ENCODE results near the gene REEP1. TPM values are rescaled to one million over a fixed set of nuclear protein-coding genes. Genes with fewer than 3 reads are reported as not detected.

The REEP1 gene
- polyA plus RNA-seq, 2 of the 4 experiments (the other 2 are of a cell fraction) = 0.30 to 0.45 TPM

GRCh38 chr2:86280191-86280667 is 57.2 kb downstream of the REEP1 start:
- WGBS (ENCODE audit: missing lambda C conversion rate) = 69% methylated on average over 5 of the region's 5 CpGs
- ATAC-seq (no peak), DNase-seq (ENCODE audit: low read depth in 1 of 2, low spot score in 1 of 2) (no peak), FAIRE-seq (no peak)
- TF ChIP-seq NR3C1 (IDR thresholded peaks at IDR 0.05) (no peak), CHD2 (IDR thresholded peaks at IDR 0.05; ENCODE audit: low read length, partially characterized antibody) (no peak), NFE2L2 (conservative IDR thresholded peaks at IDR 0.05; ENCODE audit: low read length) (no peak), MAX (IDR thresholded peaks at IDR 0.05) (no peak), PHF8 (IDR thresholded peaks at IDR 0.05; ENCODE audit: borderline replicate concordance, low read depth) (no peak), HOXB5 (CRISPR knock-in tag; IDR thresholded peaks at IDR 0.05) (no peak), RNF2 (IDR thresholded peaks at IDR 0.05; ENCODE audit: borderline replicate concordance, low read depth) (no peak), SMC3 (IDR thresholded peaks at IDR 0.05) (no peak), FOSL2 (IDR thresholded peaks at IDR 0.05) (no peak), FOSL2 (CRISPR knock-in tag; IDR thresholded peaks at IDR 0.05) (no peak), ESRRA (IDR thresholded peaks at IDR 0.05; ENCODE audit: borderline replicate concordance, low read length) (no peak), CHD4 (IDR thresholded peaks at IDR 0.05; ENCODE audit: borderline replicate concordance) (no peak)
- TF ChIP-seq, protein P1, sequence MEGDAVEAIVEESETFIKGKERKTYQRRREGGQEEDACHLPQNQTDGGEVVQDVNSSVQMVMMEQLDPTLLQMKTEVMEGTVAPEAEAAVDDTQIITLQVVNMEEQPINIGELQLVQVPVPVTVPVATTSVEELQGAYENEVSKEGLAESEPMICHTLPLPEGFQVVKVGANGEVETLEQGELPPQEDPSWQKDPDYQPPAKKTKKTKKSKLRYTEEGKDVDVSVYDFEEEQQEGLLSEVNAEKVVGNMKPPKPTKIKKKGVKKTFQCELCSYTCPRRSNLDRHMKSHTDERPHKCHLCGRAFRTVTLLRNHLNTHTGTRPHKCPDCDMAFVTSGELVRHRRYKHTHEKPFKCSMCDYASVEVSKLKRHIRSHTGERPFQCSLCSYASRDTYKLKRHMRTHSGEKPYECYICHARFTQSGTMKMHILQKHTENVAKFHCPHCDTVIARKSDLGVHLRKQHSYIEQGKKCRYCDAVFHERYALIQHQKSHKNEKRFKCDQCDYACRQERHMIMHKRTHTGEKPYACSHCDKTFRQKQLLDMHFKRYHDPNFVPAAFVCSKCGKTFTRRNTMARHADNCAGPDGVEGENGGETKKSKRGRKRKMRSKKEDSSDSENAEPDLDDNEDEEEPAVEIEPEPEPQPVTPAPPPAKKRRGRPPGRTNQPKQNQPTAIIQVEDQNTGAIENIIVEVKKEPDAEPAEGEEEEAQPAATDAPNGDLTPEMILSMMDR (IDR thresholded peaks at IDR 0.05) = no peak
- TF ChIP-seq, protein P2, sequence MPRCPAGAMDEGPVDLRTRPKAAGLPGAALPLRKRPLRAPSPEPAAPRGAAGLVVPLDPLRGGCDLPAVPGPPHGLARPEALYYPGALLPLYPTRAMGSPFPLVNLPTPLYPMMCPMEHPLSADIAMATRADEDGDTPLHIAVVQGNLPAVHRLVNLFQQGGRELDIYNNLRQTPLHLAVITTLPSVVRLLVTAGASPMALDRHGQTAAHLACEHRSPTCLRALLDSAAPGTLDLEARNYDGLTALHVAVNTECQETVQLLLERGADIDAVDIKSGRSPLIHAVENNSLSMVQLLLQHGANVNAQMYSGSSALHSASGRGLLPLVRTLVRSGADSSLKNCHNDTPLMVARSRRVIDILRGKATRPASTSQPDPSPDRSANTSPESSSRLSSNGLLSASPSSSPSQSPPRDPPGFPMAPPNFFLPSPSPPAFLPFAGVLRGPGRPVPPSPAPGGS (IDR thresholded peaks at IDR 0.05) = no peak
- Histone ChIP-seq H3K4me2 (no peak overlapping the region), H3K27ac (no peak overlapping the region), H3K4me3 (no peak overlapping the region), H3K4me1 (peaks cover 1% of the 10 kb centered on the region; the same call in 2 of the 3 replicates), H3K9me3 (no peaks in the 10 kb centered on the region)
- CTCF ChIA-PET = interaction anchor here (2.3 kb wide), 1 partner anchor 19 kb away, joined by 5 read pairs; no protein-coding TSS in a partner anchor
- POLR2A ChIA-PET = no interaction called here

- TF ChIP-seq HOXB5 (CRISPR knock-in tag; IDR thresholded peaks at IDR 0.05) (no peak), MAX (IDR thresholded peaks at IDR 0.05) (no peak), RNF2 (IDR thresholded peaks at IDR 0.05; ENCODE audit: borderline replicate concordance, low read depth) (no peak), JUN (IDR thresholded peaks at IDR 0.05) (no peak), RAD21 (conservative IDR thresholded peaks at IDR 0.05 in 1 of 2, IDR thresholded peaks at IDR 0.05 in 1 of 2) (no peak), GATA3 (IDR thresholded peaks at IDR 0.05; ENCODE audit: borderline replicate concordance) (no peak), CHD4 (IDR thresholded peaks at IDR 0.05; ENCODE audit: borderline replicate concordance) (no peak), PBX3 (IDR thresholded peaks at IDR 0.05) (no peak), FOSB (CRISPR knock-in tag; IDR thresholded peaks at IDR 0.05) (no peak), ZSCAN20 (CRISPR knock-in tag; IDR thresholded peaks at IDR 0.05) (no peak), HES2 (IDR thresholded peaks at IDR 0.05) (no peak), HOXA7 (CRISPR knock-in tag; IDR thresholded peaks at IDR 0.05) (no peak), HOXB13 (CRISPR knock-in tag; IDR thresholded peaks at IDR 0.05; ENCODE audit: low read depth) (no peak), FOSL2 (IDR thresholded peaks at IDR 0.05) (no peak), FOSL2 (CRISPR knock-in tag; IDR thresholded peaks at IDR 0.05) (no peak), NPAS2 (CRISPR knock-in tag; IDR thresholded peaks at IDR 0.05; ENCODE audit: borderline replicate concordance) (no peak), CBX8 (IDR thresholded peaks at IDR 0.05) (no peak), POLR2AphosphoS2 (conservative IDR thresholded peaks at IDR 0.05; ENCODE audit: low read length) (no peak)
- TF ChIP-seq, protein P3, sequence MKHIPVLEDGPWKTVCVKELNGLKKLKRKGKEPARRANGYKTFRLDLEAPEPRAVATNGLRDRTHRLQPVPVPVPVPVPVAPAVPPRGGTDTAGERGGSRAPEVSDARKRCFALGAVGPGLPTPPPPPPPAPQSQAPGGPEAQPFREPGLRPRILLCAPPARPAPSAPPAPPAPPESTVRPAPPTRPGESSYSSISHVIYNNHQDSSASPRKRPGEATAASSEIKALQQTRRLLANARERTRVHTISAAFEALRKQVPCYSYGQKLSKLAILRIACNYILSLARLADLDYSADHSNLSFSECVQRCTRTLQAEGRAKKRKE (CRISPR knock-in tag; IDR thresholded peaks at IDR 0.05; ENCODE audit: low read depth) = no peak
- TF ChIP-seq, protein P4, sequence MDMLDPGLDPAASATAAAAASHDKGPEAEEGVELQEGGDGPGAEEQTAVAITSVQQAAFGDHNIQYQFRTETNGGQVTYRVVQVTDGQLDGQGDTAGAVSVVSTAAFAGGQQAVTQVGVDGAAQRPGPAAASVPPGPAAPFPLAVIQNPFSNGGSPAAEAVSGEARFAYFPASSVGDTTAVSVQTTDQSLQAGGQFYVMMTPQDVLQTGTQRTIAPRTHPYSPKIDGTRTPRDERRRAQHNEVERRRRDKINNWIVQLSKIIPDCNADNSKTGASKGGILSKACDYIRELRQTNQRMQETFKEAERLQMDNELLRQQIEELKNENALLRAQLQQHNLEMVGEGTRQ (IDR thresholded peaks at IDR 0.05) = no peak
- TF ChIP-seq, protein P2 (IDR thresholded peaks at IDR 0.05) = no peak
- no peak overlapping the region for H3K27ac ChIP-seq
- ATAC-seq = no peak
- POLR2A ChIA-PET = no interaction called here
- no peak for FAIRE-seq
- 55% methylated on average over 3 of the region's 3 CpGs for WGBS (ENCODE audit: missing lambda C conversion rate)
- H3K9me3 ChIP-seq = peaks cover 19% of the 10 kb centered on the region
- no peak overlapping the region for H3K4me2 ChIP-seq
- peaks cover 14% of the 10 kb centered on the region for H3K4me1 ChIP-seq
- DNase-seq (ENCODE audit: low read depth in 1 of 2, low spot score in 1 of 2) = no peak
- no peak overlapping the region for H3K4me3 ChIP-seq
- CTCF ChIA-PET = interaction anchor here (1.0 to 1.5 kb wide), 2 partner anchors 11 to 145 kb away, joined by 3 read pairs; no protein-coding TSS in a partner anchor
Observed at GRCh38 chr2:86275962-86276361, 61.5 kb downstream of the REEP1 start.
